Right forelimb (tissue), 1 donor: ENCODE data around the gene MYOC.
"Not testable (repeated sequence)": the region's sequence is repeated elsewhere in the genome, so short reads cannot be mapped to it uniquely, and the experiment has no call there.

Experiments
- DNase-seq: peaks from one replicate; pipeline ENCODE4 v3.0.0-alpha.2; 2018

Gene MYOC

GRCh38 chr1:171600310-171600709, 52.2 kb downstream of the MYOC start:
- not testable (repeated sequence) for DNase-seq

DNA sequence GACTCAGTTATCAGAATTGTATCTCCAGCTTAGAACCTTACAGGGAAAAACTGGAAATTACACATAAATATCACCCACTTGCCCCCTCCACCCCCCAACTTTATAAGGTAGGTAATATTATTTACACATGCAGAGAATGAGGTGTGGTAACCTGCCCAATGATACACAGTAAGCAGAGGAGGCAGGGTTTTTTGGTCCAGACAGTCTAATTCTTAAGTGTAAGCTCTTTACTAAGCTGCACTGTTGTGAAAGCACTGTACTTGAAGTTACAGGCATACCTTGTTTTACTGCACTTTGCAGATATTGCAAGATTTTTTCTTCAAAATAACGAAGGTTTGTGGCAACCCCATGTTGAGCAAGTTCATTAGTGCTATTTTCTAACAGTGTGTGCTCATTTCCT, 55.3 kb downstream of the MYOC start:
- no peak for DNase-seq

DNA sequence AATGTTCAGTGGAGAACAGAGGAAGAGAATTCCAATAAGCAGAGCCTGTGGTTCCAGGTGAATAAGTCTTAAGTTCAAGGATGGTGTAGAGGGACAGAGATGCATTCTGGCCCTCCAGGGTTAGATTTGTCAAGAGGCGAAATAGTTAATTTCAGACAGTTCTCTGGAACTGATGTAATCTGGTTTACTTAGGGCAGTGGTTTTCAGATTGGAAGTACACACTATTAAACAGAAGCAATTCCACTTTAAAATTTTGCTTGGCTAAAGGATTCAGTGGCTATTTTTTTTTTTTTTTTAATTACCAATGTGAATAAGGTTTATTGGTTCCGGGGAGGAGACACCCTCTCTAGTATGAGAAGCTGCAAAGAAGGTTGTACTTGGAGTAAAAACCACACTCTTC, 55.8 kb downstream of the MYOC start:
- no peak for DNase-seq

DNA sequence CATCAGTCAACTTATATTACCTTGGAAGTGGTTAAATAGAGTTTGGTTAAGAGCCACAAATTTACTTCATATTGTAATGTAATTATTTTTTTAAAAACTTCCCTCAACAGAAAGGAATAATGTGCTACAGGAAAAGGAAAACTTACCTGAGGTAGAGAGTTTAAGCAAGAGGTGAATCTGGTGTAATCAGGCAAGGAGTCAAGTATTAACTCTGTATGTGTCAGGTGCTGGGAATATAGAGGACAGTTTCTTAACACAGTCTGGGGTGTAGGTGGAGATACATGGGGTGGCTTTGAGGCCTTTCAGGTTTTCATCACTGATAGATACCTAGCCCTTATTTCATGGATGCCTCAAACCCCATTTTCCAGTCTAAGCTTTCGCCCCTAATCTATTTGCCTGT, 56.4 kb downstream of the MYOC start:
- no peak for DNase-seq

GRCh38 chr1:171595324-171595723, 57.2 kb downstream of the MYOC start:
- no peak for DNase-seq

GRCh38 chr1:171590022-171590421, 62.5 kb downstream of the MYOC start:
- DNase-seq = no peak

DNA sequence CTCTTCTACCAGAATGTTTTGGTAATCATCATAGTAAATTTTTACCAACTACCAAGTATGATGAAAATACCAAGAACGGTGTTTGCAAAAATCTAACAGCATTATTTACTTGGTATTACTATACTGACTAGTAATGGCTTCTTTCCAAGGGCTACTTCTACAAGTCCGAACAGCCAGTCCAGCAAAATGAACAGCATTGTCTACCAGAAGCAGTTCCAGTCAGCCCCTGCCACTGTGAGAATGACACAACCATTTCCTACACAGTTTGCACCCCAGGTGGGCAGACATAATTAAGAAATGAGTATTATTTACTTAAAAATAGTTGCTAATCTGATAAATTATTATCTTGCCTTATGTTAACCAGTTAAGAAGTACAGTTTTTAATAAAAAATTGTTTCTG, 64.3 kb downstream of the MYOC start:
- DNase-seq = no peak

- no peak for DNase-seq
Measured at GRCh38 chr1:171585715-171586114, 66.8 kb downstream of the MYOC start.
